HG02970 (cell line): ENCODE results near the gene ZNF609.

ENCODE experiments used
- ATAC-seq: cut with Tn5 transposase; IDR thresholded peaks from one replicate; pipeline ENCODE4 v1.9.1; 2021; ENCODE audit warnings: mild to moderate bottlenecking, moderate library complexity, moderate number of reproducible peaks; ENCODE audit not compliant: unreplicated experiment, low FRiP score

Gene ZNF609

DNA sequence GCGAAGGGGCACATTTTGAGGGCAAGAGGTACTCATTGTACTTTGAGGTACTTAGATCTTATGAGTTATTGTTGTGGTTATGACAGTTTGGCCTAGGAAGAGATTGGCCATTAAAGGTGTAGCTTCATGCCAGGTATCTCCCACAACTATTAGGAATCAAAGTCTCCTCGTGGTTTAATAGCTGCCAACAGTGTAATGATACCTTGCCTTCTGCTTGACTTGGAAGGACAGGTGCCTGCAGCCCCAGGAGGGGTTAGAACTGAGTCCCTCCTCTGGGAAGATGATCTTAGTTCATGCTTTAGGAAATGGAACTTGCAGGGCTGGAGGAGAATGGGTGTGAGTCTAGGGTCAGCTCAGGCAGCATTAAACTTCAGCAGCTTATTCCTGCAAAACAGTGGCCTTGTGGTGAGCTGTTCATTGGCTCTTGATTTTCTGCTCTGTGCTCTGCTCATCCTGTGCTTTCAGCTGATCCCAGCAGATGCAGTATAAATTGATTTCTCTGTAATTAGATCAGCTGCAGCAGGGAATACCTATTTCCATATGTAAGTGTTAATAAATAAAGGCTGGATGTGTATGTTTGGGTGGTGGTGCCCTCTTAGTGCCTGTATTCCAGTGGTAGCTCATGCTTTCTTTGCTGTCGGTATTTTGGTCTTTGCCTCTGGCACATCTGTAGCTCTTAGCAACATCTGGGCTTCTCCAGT is 40.5 kb downstream of the ZNF609 start:
- ATAC-seq = no peak

DNA sequence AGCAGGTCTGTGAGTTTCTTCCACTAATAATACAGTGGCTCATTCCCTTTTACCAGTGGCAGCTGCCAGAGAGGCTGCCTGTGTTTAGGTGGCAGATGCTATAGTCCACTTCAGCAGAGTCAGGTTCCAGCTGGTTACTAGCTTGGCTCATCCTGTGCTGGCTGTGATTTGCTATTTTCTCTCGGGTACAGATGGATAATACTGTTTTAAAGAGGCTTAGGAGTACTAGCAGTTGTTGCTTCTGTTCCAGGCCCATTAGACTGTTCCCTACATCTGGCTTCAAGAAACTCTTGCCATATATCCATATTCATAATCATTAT is 41.0 kb downstream of the ZNF609 start:
- ATAC-seq = no peak

DNA sequence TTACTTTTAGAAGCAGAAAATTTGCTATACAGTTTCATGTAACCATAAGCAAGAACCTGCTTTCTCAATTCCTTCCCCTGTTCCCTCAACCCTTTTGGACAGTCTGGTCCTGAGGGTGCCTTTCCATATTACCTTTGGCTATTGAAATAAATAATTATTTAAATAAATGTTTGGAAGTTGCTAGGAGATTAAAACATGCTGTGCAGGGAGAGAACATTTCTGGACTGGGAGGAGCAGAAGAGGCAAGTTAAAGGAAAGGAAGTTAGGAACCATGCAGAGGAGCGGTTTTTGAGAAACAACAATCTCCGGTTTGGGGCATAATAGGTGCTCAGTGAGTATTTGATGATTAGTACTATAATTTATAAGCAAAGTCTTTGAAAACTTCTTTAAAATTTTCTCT is 41.8 kb downstream of the ZNF609 start:
- no peak for ATAC-seq

DNA sequence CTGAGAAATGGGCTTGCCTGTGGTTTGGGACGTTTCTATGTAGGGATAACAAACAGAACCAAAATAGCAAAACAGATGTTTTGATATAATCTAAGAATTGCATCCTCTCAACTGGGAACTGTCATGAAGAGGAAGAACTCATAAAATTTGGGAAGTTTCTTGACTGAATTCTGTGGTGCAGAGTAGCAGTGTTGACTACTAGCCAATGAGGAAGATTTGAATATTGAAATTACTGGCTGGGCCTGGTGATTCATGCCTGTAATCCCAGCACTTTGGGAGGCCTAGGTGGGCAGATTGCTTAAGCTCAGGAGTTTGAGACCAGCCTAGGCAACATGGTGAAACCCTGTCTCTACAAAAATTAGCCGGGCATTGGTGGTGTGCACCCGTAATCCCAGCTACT is 42.2 kb downstream of the ZNF609 start:
- no peak for ATAC-seq

DNA sequence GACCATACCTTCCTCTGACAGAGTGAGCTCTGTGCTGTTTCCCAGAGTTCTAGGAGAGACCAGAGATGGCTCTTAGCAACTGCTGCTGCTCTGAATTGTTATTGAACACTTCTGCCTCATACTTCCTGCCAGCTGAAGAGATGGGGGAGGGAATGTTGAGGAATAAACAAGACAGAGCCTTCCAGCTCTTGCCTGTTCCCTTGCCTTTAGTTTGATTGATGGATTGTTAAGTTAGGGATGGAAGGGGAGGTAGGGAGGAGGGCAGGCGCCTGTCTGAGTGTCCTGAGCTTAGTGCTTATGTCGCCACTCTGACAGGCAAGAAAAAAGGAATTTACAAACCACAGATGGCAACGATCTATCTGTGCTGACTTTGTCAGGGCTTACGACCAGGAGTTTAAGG is 42.8 kb downstream of the ZNF609 start:
- ATAC-seq = no peak

DNA sequence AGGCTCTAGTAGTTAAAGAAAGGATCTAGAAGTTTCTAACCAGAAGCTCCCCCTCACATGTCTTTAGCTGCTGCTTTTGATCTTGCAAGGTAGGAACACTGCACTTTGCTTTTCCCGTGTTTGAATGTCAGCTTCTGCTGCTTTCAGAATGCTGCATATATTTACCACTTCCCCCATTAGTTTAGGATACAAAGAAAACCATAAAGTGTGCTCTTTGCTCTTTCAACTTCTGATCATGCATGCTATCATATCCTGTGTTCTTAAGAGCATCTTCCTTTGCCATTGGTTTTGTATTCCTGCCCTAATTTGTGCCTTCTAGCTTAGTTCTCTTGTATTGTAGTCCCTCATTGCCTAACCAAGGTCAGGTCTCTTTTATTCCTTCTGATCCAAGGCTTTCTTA is 43.3 kb downstream of the ZNF609 start:
- ATAC-seq = no peak

DNA sequence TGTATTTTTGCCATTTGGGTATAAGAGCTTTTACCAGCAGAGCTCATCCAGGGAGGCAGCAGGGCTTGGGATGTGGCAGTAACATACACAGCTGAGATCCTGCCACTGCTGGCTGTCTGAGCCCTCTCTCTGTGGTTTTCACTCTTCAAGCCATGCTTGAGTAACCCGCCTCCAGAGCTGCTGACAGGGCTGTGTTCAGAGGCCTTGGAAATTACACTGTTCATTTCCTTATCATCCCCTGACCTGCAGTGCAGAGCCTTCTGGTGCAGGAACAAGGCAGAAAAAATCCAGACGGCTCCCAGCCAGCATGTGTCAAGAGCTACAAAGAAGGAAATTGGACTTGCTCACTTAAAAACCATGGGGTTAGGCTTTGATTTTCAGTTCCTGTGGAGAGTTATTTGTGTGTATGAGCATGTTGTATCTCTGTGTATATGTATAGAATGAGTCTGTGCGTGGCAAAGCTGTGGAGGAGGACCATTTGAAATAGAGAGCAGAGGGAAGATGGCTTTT is 47.0 kb downstream of the ZNF609 start:
- no peak for ATAC-seq

DNA sequence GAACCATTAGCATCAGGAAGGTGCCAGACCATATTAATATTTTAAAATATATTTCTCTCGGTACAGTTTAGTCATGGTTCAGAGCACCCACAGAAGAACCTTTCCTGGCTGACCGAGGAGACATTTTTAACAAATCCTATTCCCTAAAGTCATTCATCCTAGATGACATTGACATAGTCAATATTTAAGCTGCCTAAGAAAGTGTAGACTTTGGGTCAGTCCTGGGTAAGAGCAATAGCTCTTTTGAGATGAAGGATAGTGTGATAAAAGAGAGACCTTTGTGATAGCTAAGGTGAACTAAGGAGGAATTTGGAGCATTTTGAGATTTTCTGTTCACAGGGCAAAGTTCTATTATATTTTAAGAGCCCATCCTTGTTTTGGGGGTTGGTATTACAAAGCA is 47.5 kb downstream of the ZNF609 start:
- ATAC-seq = no peak

DNA sequence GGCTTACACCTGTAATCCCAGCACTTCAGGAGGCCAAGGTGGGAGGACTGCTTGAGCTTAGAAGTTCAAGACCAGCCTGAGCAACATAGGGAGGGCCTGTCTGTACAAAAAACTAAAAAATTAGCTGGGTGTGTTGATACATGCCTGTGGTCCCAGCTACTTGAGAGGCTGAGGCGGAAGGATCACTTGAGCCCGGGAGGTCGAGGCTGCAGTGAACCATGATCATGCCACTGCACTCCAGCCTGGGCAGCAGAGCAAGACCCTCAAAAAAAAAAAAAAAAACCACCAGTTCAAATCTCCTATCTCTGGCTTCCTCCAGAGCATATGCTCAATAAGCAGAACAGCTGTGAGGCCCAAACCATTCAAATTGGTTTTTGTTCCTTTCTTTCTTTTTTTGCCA is 53.4 kb downstream of the ZNF609 start:
- ATAC-seq = no peak

DNA sequence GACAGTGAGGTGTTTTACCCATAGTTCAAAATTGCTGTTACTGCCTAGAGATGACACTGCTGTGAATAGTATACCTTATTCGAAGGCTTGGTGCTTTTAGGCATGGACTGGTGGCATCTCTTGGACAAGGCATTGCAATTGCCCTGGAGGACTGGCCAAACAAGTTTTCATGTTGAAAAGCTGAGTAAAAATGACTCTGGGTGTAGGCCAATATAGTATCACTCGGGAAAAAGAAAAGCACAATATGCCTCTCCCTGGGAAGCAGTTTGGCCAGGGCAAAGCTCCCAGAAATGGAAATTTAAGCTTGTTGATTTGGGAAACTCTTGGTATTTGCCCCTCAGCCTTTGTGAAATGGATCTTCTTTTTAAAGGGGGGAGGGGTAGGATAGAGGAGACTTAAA is 54.8 kb downstream of the ZNF609 start:
- no peak for ATAC-seq

DNA sequence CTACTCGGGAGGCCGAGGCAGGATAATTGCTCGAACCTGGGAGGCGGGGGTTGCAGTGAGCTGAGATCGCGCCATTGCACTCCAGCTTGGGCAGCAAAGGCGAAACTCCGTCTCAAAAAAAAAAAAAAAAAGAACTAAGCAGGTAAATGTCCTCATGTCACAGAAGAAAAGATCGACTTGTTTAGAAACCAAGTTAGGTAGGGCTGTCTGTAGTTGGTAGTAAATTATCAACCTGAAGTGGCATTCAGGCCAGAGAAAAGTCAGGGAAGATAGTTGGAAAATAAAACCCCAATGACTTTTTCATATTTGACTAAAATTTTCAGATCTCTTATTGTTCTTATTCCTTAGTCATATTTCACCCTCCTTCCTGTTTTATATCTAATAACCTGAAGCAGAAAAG is 55.4 kb downstream of the ZNF609 start:
- ATAC-seq = no peak

DNA sequence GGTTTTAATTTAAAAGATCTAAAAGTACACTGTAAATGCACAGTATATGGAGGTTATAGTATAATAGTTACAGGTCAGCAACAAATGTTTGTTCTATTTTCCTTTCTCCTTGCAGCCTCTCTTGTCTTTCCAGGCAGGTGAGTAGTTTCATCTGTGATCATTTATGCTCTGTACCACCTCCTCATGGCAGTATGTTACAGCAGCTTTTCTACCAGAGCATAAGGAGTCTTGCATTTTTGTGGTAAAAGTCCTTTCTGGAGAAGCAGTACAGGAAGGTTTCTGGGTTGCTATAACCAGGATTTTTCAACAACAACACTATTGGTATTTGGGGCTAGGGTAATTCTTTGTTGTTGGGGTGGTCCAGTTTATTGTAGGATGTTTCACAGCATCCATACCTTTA is 59.5 kb downstream of the ZNF609 start:
- ATAC-seq = no peak

DNA sequence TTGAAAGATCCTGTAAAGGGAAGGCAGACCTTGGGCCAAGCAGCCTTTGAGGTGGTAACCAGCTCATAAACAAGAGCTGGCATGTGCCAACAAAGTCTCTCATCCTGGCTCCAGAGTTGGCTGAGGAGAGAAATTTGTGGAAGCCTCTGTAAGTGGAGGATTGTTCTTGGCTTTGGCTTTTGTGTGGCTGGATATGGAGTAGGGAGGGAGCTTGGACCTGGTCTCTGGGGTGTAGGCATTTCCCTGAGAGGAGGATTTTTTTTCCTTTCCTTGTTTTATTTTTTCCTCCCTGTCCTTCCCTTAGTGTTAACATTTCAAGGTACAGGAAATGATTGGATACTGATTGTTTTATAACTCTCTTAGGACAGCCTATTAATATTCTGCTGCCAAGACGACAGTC is 60.8 kb downstream of the ZNF609 start:
- ATAC-seq = no peak

DNA sequence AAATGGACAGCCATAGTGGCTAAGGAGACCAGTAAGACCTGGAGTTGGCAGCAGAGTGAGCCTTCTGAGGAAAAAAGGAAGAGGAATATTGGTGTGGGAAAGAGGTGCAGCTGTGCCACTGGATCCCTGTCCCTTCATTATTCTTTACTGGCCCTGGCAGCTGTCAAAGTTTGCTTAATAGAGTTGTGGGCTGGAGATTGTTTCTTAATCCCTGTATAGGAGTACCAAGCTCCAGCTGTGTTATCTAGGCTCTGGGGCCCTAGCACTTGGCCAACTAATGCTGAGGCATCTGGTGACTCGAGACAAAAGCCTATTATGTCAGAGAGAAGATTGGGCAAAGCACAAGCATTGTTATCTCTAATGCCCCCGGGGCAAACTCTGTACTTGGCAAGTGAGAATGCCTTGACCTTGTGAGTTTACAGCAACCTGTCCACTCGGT is 61.4 kb downstream of the ZNF609 start:
- ATAC-seq = no peak

DNA sequence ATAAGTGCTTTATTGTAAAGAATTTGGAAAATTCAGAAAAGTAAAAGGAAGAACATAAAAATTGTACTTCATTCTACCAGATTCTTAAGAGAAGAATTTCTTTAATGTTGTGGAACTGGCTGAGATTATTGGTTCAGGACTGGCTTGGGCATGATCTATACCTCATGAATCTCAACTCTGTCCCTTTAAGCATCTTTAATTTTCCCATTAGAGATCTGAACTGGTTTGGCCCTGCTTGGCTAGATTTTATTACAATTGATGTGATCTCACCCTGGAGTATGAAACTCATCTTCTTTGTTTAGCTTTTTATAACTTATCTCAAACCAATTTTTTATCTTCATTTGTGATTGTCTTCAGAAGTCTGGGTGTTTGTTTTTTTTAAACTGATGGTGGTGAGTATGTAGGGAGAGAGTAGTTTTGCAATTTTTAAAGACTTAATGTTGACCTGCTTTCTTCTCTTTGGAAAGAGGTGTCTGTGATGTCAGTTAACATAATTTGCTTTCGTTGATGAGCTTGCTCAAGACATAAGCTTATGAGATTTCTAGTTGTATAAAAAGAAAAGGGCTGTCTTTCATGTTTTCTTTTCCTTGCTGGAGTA is 61.9 kb downstream of the ZNF609 start:
- no peak for ATAC-seq

DNA sequence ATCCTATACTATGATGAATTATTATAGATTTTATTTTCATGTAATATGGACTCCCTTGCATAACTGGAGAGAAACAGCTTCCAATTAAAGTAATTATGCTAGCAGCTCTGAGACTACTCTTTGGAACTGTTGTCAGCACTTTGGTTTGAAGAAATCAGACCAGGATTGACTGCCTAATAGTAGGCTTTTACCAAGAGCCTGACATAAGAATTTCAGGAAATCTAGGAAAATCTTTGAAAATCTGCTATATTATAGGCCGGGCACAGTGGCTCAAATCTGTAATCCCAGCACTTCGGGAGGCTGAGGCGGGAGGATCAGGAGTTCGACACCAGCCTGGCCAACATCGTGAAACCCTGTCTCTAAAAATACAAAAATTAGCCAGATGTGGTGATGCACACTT is 62.9 kb downstream of the ZNF609 start:
- no peak for ATAC-seq

DNA sequence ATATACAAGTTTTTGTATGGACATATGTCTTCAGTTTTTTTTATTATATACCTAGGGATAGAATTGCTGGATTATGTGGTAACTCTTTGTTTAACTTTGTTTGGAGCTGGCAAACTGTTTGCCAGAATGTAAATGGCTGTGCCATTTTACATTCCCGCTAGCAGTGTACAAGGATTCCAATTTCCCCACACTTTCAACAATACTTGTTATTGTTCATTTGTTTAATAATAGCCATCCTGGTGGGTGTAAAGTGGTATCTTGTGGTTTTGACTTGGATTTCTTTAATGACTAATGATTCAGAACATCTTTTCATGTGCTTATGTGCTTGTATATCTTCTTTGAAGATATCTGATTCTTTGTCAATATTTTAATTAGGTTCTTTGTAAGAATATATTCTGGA is 64.4 kb downstream of the ZNF609 start:
- no peak for ATAC-seq

DNA sequence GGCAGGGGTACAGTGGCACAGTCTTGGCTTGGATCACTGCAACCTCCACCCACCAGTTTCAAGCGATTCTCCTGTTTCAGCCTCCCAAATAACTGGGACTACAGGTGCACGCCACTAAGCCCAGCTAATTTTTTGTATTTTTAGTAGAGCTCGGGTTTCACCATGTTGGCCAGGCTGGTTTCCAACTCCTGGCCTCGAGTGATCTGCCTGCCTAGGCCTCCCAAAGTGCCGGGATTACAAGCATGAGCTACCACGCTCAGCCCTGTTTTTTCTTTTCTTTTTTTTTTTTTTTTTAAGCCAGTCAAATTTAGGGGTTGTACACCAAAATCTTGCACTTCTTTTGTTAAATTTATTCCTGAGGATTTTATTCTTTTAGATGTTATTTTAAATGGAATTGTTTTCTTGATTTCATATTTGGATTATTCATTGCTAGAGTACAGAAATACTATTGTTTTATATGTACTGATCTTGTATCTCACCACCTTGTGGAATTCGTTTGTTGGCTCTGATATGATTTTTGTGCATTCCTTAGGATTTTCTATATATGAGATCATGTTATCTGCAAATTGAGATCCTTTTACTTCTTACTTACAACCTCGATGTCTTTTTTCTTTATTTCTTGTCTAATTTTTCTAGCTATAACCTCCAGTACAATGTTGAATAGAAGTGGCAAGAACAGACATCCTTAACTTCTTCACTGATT is 65.6 kb downstream of the ZNF609 start:
- ATAC-seq = no peak

DNA sequence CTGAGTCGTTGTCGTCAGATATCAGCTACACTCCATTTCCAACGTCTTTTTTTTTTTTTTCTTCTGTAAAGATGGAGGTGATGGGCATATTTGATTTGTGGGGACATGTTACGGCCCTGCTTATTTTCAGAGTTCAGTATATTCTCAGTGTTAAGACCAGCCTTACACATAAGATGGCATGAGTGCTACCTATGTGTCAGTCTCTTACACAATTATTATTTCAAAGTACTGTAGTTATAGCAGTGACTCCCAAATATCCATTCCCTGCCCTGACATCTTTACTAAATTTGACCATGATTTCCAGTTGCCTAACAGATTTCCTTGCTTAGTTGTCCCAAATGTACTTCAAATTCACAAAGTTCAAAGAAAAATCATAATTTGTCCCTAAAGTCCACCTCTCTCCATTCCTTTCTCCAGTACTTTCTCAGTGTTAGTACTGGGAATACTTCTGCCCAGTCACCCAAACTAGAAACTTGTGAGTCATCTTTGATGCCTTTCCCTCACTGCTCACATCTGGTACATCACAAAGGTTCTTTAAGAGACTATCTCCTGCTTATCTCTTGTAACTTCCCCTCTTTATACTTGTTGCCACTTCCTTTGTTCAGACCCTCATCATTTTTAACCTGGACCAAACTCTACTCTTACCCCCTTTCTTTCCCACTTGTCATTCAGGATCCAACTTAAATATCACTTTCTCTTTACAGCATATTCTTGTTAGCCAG is 67.0 kb downstream of the ZNF609 start:
- no peak for ATAC-seq

DNA sequence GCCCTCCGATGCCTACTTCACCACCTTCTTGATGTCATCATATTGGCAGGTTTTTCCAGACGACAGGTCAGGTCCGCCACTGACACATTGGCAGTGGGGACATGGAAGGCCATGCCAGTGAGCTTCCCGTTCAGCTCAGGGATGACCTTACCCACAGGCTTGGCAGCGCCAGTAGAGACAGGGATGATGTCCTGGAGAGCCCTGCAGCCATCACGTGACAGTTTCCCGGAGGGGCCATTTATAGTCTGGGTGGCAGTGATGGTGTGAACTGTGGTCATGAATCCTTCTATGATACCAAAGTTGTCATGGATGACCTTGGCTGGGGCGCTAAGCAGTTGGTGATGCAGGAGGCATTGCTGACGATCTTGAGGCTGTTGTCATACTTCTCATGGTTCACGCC is 68.5 kb downstream of the ZNF609 start:
- ATAC-seq = no peak

DNA sequence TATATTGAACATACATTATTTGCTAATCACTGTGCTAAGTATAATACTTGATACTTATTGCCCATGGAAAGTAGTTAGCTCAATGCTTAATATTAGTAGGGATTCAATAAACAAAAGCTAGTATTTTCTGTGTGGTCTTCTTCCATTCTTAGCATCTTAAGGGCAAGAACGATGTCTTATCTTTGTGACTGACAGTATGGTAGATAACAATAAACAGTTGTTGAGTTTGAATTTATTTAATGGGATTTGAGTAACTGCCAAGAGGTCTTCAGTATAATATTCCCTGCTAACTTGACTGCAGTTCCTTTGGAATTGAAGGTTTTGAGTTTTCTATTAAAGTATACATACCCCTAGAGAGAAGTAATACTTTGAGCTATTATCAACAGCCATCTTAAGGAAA is 70.1 kb downstream of the ZNF609 start:
- no peak for ATAC-seq
